Prostate gland (tissue), 2 donors: Measurements from ENCODE around the gene TMEM222. TPM values are rescaled to one million over a fixed set of nuclear protein-coding genes. Genes with fewer than 3 reads are reported as not detected.
A peak's percentile ranks its signal among the peaks of the same experiment; 100 is the strongest.

Experiments
- DNase-seq: peaks from one replicate; pipeline ENCODE4 v3.0.0-alpha.2; 2019; ENCODE audit warnings: low spot score
- H3K27ac ChIP-seq, 2 donors: fragments of 200-600 bp; sonication (generic); 2 replicates each; pipeline ENCODE4 v1.5.1; 2017 to 2019
- H3K27me3 ChIP-seq: fragments of 200-600 bp; sonication (generic); replicated peaks from 2 replicates; pipeline ENCODE4 v1.5.1; 2019; ENCODE audit not compliant: insufficient read depth
- H3K36me3 ChIP-seq, 2 donors: fragments of 200-600 bp; sonication (generic); 1 replicate in 1 of 2; 2 replicates in 1 of 2; pipeline versions ENCODE4 v1.5.1 to v1.8.1; 2017 to 2019
- H3K4me1 ChIP-seq: fragments of 200-600 bp; sonication (generic); replicated peaks from 2 replicates; pipeline ENCODE4 v1.5.1; 2019
- H3K4me3 ChIP-seq, 2 donors: fragments of 200-600 bp; sonication (generic); 2 replicates each; pipeline ENCODE4 v1.5.1; 2017 to 2019
- H3K9me3 ChIP-seq: fragments of 200-600 bp; sonication (generic); 2 replicates; pipeline ENCODE4 v1.5.1; 2017
- CTCF ChIP-seq, 4 experiments: fragments of 200-600 bp in 2 of 4; fragments of 450-650 bp in 2 of 4; sonication (generic) in 2 of 4; IDR thresholded peaks; 1 replicate in 3 of 4; 2 replicates in 1 of 4; pipeline ENCODE4 v1.5.1; 2016 to 2019; ENCODE audit warnings: antibody characterized with exemption in 4 of 4, mild to moderate bottlenecking in 2 of 4, moderate library complexity in 2 of 4
- POLR2A ChIP-seq: fragments of 450-650 bp; IDR thresholded peaks from one replicate; pipeline ENCODE4 v1.6.1; 2016; ENCODE audit warnings: antibody characterized with exemption, mild to moderate bottlenecking
- POLR2AphosphoS5 ChIP-seq: sonication (generic); formaldehyde crosslinking; IDR thresholded peaks from one replicate; pipeline ENCODE4 v1.6.1; 2017; ENCODE audit warnings: antibody characterized with exemption
- WGBS: methylation state at CpG from one replicate; pipeline ENCODE4 v1.1.5; 2018; 5-methylcytosine and 5-hydroxymethylcytosine counted together
- intact Hi-C: fragments of 100-400 bp; cut with DNase I; formaldehyde crosslinking; loops from one replicate; pipeline ENCODE4 v1.14.2; 2022
- total RNA-seq, 2 donors: library from RNA; depleted of rRNA; stranded (reverse); fragments of >200 nt; gene quantifications; one replicate each; pipeline ENCODE4 v1.1.0, GENCODE V29; 2016

TMEM222 gene
- total RNA-seq, 2 donors from 2014 or later, result 49.6 to 59.5 TPM

- H3K27me3 ChIP-seq, result no peaks in the 10 kb centered on the region
- 39% methylated on average over 10 of the region's 10 CpGs for WGBS
- H3K4me3 ChIP-seq, result no peak overlapping the region
- peaks cover 0 to 3% of the 10 kb centered on the region in 2 donors for H3K36me3 ChIP-seq
- peak overlapping the region in 1 of 2 donors; percentile 28 for H3K27ac ChIP-seq
- peaks cover 4% of the 10 kb centered on the region for H3K4me1 ChIP-seq
- TF ChIP-seq CTCF (IDR thresholded peaks at IDR 0.05) (peak; percentile 38 to 62 (median 55)), POLR2AphosphoS5 (no peak)
- intact Hi-C loops, result no loop called here
- peak; percentile 52 for DNase-seq
- H3K9me3 ChIP-seq, result no peaks in the 10 kb centered on the region
Observed at GRCh38 chr1:27296773-27297291, 25.1 kb upstream of the TMEM222 start.

DNA sequence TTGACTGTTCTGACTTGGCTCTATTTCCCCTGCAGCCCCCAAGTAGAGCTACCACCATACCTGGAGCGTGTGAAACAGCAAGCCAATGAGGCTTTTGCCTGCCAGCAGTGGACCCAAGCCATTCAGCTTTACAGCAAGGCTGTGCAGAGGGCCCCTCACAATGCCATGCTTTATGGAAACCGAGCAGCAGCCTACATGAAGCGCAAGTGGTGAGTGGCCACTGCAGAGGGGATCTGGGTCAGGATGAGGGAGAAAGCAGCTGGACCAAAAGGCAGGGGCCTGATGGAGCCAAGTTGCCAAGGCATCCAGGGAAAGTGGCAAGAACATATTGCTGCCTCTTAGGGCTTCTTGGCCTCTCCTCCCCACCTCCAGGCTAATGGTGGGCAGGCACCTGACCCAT is 24.1 kb upstream of the TMEM222 start:
- Histone ChIP-seq H3K4me3 (no peak overlapping the region), H3K27me3 (no peaks in the 10 kb centered on the region), H3K36me3 (peaks cover 0 to 3% of the 10 kb centered on the region in 2 donors), H3K27ac (peak overlapping the region in 1 of 2 donors; percentile 84), H3K4me1 (peaks cover 4% of the 10 kb centered on the region), H3K9me3 (no peaks in the 10 kb centered on the region)
- intact Hi-C loops, result loop anchor here (2.0 kb wide), 1 partner anchor 25 kb away; the partner anchor contains the start of gene TMEM222
- 88% methylated on average over 3 of the region's 3 CpGs for WGBS
- TF ChIP-seq POLR2A, result no peak
- TF ChIP-seq POLR2AphosphoS5, result no peak
- TF ChIP-seq CTCF (IDR thresholded peaks at IDR 0.05), result no peak
- DNase-seq, result no peak

DNA sequence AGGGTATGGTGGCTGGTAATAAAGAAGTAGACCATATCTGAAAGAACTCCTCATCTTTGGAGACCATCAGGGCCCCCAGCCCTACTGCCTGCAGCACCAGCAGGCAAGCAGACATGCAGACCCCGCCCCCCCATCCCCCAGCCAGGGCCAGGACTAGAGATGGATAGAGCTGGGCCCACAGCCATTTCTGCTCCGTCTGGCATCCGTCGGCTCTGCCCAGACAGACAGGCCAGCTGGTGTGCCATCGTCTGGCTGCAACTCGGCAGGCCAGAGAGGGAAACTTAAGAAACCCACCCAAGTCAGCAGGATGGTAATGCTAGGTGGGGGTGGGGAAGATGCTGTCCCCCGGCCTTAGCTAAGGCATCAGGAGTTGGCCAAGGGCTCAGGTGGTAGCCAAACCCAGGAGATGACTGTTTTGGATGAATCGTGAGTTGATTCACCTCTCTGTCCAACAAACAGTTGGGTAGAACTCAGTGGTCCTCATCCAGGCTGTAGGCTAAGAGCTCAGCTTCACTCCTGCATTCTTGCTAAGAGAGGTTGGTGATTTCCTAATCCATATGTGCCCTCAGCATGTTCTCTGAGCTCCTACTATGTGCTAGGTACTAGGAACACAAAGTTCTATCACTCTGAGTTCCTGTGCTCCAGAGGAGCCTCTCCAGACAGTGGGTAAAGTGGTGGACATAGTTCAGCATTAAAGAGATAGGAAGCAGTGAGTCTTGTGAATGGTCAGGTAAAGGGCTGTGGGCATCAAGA is 23.2 kb upstream of the TMEM222 start:
- no peaks in the 10 kb centered on the region for H3K9me3 ChIP-seq
- peaks cover 0 to 3% of the 10 kb centered on the region in 2 donors for H3K36me3 ChIP-seq
- peaks cover 4% of the 10 kb centered on the region for H3K4me1 ChIP-seq
- no peak for DNase-seq
- no peak for TF ChIP-seq POLR2A
- no peak for TF ChIP-seq POLR2AphosphoS5
- TF ChIP-seq CTCF (IDR thresholded peaks at IDR 0.05), result no peak
- H3K4me3 ChIP-seq, result no peak overlapping the region
- intact Hi-C loops, result loop anchor here (2.0 kb wide), 1 partner anchor 24 kb away; the partner anchor contains the start of gene TMEM222
- WGBS, result 61% methylated on average over 3 of the region's 8 CpGs
- H3K27ac ChIP-seq, result peak overlapping the region; percentile 77 to 84
- H3K27me3 ChIP-seq, result no peaks in the 10 kb centered on the region

DNA sequence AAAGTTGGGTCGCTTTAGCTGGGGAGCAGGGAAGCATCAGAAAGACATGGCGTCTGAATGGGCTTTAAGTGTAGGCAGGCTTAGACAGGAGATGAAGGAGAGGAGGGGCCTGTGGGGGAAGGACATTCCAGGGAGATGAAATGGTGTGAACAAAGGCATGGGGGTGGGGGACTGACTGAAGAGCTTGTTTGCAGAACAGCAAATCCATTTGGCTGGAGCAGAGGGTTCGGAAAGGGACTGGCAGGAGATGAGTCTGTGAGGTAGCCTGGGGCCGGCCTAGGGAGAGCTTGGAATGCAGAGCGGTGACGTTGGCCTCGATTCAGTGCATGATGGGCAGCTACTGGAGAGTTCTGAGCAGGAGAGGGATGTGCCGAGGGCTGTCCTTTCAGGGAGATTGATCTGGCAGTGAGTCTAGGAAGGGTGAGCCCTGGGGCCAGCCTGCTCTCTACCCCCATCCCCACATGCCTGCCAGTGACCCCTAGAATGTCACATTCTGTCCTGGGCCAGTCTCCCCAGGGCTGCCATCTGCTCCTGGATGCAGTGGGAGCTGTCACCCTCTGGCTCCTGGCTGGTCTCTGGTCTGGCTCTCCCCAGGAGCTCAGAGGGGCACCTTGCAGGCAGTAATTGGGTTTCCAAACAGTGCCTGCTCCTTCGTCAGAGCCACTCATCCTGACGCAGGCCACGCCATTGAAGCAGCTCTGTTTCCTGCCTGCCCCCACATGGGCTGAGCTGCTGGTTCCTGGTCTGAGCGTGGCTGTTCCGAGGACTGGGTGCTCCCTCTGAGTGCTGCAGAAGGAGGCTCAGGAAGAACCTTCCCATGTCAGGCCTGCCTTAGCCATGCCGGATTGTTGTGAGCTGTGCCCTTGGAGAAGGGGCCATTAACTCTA is 22.3 kb upstream of the TMEM222 start:
- DNase-seq, result peak; percentile 86
- 28% methylated on average over 14 of the region's 14 CpGs for WGBS
- TF ChIP-seq CTCF (IDR thresholded peaks at IDR 0.05), result no peak
- peak; percentile 80 for TF ChIP-seq POLR2AphosphoS5
- H3K4me3 ChIP-seq, result no peak overlapping the region
- H3K27ac ChIP-seq, result peak overlapping the region; percentile 77 to 84
- H3K4me1 ChIP-seq, result peaks cover 4% of the 10 kb centered on the region
- intact Hi-C loops, result loop anchor here (2.0 to 10.0 kb wide), 5 partner anchors 23 to 363 kb away; partner anchors contain the start of genes AHDC1 and TMEM222
- H3K36me3 ChIP-seq, result peaks cover 0 to 3% of the 10 kb centered on the region in 2 donors
- H3K9me3 ChIP-seq, result no peaks in the 10 kb centered on the region
- H3K27me3 ChIP-seq, result no peaks in the 10 kb centered on the region
